ENCODE data around the gene DNAJB11.

The DNAJB11 gene

GRCh38 chr3:186612721-186613636 lies 42.5 kb downstream of the DNAJB11 start, which contains the start of gene AHSG:
AHSG (plus strand) TSS chr3:186613060; CDS start chr3:186613142, 82 bp downstream.
- no peak within 1 kb of the TSS for H3K27ac ChIP-seq (ENCODE audit: low read depth, low read length)
- no peak within 1 kb of the TSS for H3K4me3 ChIP-seq (ENCODE audit: low read length)
- no peak for TF ChIP-seq EZH2phosphoT487 (IDR thresholded peaks at IDR 0.05; ENCODE audit: borderline replicate concordance, low read length)
- TF ChIP-seq CTCF (IDR thresholded peaks at IDR 0.05; ENCODE audit: low read depth, low read length, poor library complexity, severe bottlenecking) = no peak
- H4K20me1 ChIP-seq (ENCODE audit: control insufficient read depth, insufficient read depth, low read depth, low read length) = no peaks in the 10 kb centered on the region
- H3K4me1 ChIP-seq (ENCODE audit: control insufficient read depth, low read length) = peaks cover 22% of the 10 kb centered on the region
- no peaks in the 10 kb centered on the region for H3K36me3 ChIP-seq (ENCODE audit: control insufficient read depth, low read length)
- no peaks in the 10 kb centered on the region for H3K9me2 ChIP-seq (replicated peaks; ENCODE audit: control insufficient read depth, low read length)
- H3K4me2 ChIP-seq (ENCODE audit: low read length) = no peak within 1 kb of the TSS
- no peaks in the 10 kb centered on the region for H3K9me3 ChIP-seq (ENCODE audit: control insufficient read depth, insufficient read depth, low read length)
- peaks cover 14% of the 10 kb centered on the region for H3K27me3 ChIP-seq (ENCODE audit: control insufficient read depth, low read length)
- H3F3A ChIP-seq (ENCODE audit: control insufficient read depth, insufficient read depth) = no peaks in the 10 kb centered on the region
- no peaks in the 10 kb centered on the region for H3K79me2 ChIP-seq (ENCODE audit: control insufficient read depth, low read length)

GRCh38 chr3:186613637-186614265 lies 43.2 kb downstream of the DNAJB11 start:
- TF ChIP-seq CTCF (IDR thresholded peaks at IDR 0.05; ENCODE audit: low read depth, low read length, poor library complexity, severe bottlenecking) (no peak), EZH2phosphoT487 (IDR thresholded peaks at IDR 0.05; ENCODE audit: borderline replicate concordance, low read length) (no peak)
- Histone ChIP-seq H3K36me3 (ENCODE audit: control insufficient read depth, low read length) (no peaks in the 10 kb centered on the region), H3F3A (ENCODE audit: control insufficient read depth, insufficient read depth) (no peaks in the 10 kb centered on the region), H3K9me3 (ENCODE audit: control insufficient read depth, insufficient read depth, low read length) (no peaks in the 10 kb centered on the region), H3K9me2 (replicated peaks; ENCODE audit: control insufficient read depth, low read length) (no peaks in the 10 kb centered on the region), H3K4me3 (ENCODE audit: low read length) (0 out of 2 replicates have a peak overlapping the region, but pooled peaks have one; percentile 66), H3K79me2 (ENCODE audit: control insufficient read depth, low read length) (no peaks in the 10 kb centered on the region), H3K27me3 (ENCODE audit: control insufficient read depth, low read length) (peaks cover 14% of the 10 kb centered on the region), H3K4me2 (ENCODE audit: low read length) (no peak overlapping the region), H3K27ac (ENCODE audit: low read depth, low read length) (no peak overlapping the region), H4K20me1 (ENCODE audit: control insufficient read depth, insufficient read depth, low read depth, low read length) (no peaks in the 10 kb centered on the region), H3K4me1 (ENCODE audit: control insufficient read depth, low read length) (peaks cover 22% of the 10 kb centered on the region)

GRCh38 chr3:186614266-186614596 lies 43.7 kb downstream of the DNAJB11 start:
- peak overlapping the region; percentile 82 for H3K4me2 ChIP-seq (ENCODE audit: low read length)

More at GRCh38 chr3:186614266-186614596, 43.7 kb downstream of the DNAJB11 start:
- peaks cover 14% of the 10 kb centered on the region for H3K27me3 ChIP-seq (ENCODE audit: control insufficient read depth, low read length)
- H3K4me3 ChIP-seq (ENCODE audit: low read length) = peak overlapping the region; percentile 66
- no peaks in the 10 kb centered on the region for H3F3A ChIP-seq (ENCODE audit: control insufficient read depth, insufficient read depth)
- H4K20me1 ChIP-seq (ENCODE audit: control insufficient read depth, insufficient read depth, low read depth, low read length) = no peaks in the 10 kb centered on the region
- H3K36me3 ChIP-seq (ENCODE audit: control insufficient read depth, low read length) = no peaks in the 10 kb centered on the region
- H3K9me2 ChIP-seq (replicated peaks; ENCODE audit: control insufficient read depth, low read length) = no peaks in the 10 kb centered on the region
- no peaks in the 10 kb centered on the region for H3K9me3 ChIP-seq (ENCODE audit: control insufficient read depth, insufficient read depth, low read length)
- H3K27ac ChIP-seq (ENCODE audit: low read depth, low read length) = no peak overlapping the region
- TF ChIP-seq CTCF (IDR thresholded peaks at IDR 0.05; ENCODE audit: low read depth, low read length, poor library complexity, severe bottlenecking) (no peak), EZH2phosphoT487 (IDR thresholded peaks at IDR 0.05; ENCODE audit: borderline replicate concordance, low read length) (no peak)
- no peaks in the 10 kb centered on the region for H3K79me2 ChIP-seq (ENCODE audit: control insufficient read depth, low read length)
- peaks cover 22% of the 10 kb centered on the region for H3K4me1 ChIP-seq (ENCODE audit: control insufficient read depth, low read length)
